ENCODE data around the gene BACE1-AS.
"Not testable (repeated sequence)": the region's sequence is repeated elsewhere in the genome, so short reads cannot be mapped to it uniquely, and the experiment has no call there.

BACE1-AS gene

GRCh38 chr11:117327255-117327566 lies 36.1 kb downstream of the BACE1-AS start:
- DNase-seq (ENCODE audit: low spot score), result not testable (repeated sequence)

GRCh38 chr11:117327567-117328374 lies 36.6 kb downstream of the BACE1-AS start, which contains the start of gene CEP164:
CEP164 (plus strand) TSS chr11:117327854; CDS start chr11:117338587, 10,733 bp downstream.
- DNase-seq (ENCODE audit: low spot score), result peak; percentile 96

GRCh38 chr11:117328375-117329010 lies 37.3 kb downstream of the BACE1-AS start:
- DNase-seq (ENCODE audit: low spot score), result peak; percentile 49

- DNase-seq (ENCODE audit: low spot score), result no peak
Observed at GRCh38 chr11:117332843-117333242, 41.7 kb downstream of the BACE1-AS start.

- DNase-seq (ENCODE audit: low spot score), result no peak
Observed at GRCh38 chr11:117333917-117334316, 42.8 kb downstream of the BACE1-AS start.

GRCh38 chr11:117334896-117335295 lies 43.8 kb downstream of the BACE1-AS start:
- DNase-seq (ENCODE audit: low spot score), result no peak

- DNase-seq (ENCODE audit: low spot score), result no peak
Observed at GRCh38 chr11:117335399-117335798, 44.3 kb downstream of the BACE1-AS start.

GRCh38 chr11:117337076-117337475 lies 45.9 kb downstream of the BACE1-AS start:
- DNase-seq (ENCODE audit: low spot score), result no peak
